K562 (cell line): ENCODE measurements around the gene TCP10L. TPM values are rescaled to one million over a fixed set of nuclear protein-coding genes. Genes with fewer than 3 reads are reported as not detected.

Experiments used
- ATAC-seq: fragments of 200-7000 bp; cut with Tn5 transposase; 3 replicates; pipeline ENCODE4 v1.9.1; 2020; ENCODE audit warnings: moderate library complexity
- BruUV-seq: library from RNA; stranded (reverse); fragments of 400-500 nt; replicated peaks from 2 replicates; lab custom pipeline; 2021; lab: Mats Ljungman, UMichigan
- CTCF ChIA-PET: fragments of 300-600 bp; formaldehyde crosslinking; extraction: SDS; loops from one replicate; lab custom pipeline; 2021; ENCODE audit warnings: low intra/inter-chr PET ratio; lab: Yijun Ruan, JAX
- POLR2A ChIA-PET: fragments of 300-600, 350-650 bp; sonication (Branson Sonifier 250); formaldehyde crosslinking; extraction: SDS; loops from one replicate; lab custom pipeline; 2021; ENCODE audit warnings: antibody characterized with exemption, inconsistent platforms; lab: Yijun Ruan, JAX
- DNase-seq, 4 experiments: peaks; one replicate each; pipeline versions ENCODE4 v3.0.0 to v3.0.0-alpha.2; 2011 to 2018; ENCODE audit warnings: low spot score in 3 of 4, mixed read lengths in 3 of 4; ENCODE audit errors: extremely low read depth in 1 of 4
- FAIRE-seq: peaks from 2 replicates; lab custom pipeline; 2011; peaks lifted over from hg19 to GRCh38; lab: Jason Lieb, UNC
- H2AFZ ChIP-seq: 2 replicates; pipeline ENCODE4 v1.6.0; 2011; ENCODE audit warnings: low read depth, low read length, control low read depth, inconsistent platforms
- H3K27ac ChIP-seq: fragments of 200-600 bp; 3 replicates; pipeline ENCODE4 v1.8.0; 2011; ENCODE audit warnings: low read depth, mild to moderate bottlenecking, control low read depth, inconsistent platforms, low read length, moderate library complexity, mixed read lengths; ENCODE audit errors: extremely low read depth
- H3K27me3 ChIP-seq, 2 experiments: fragments of 300-600 bp in 1 of 2; 2 replicates in 1 of 2; 3 replicates in 1 of 2; pipeline versions ENCODE4 v1.6.0 to v1.8.0; 2011; ENCODE audit warnings: inconsistent platforms in 2 of 2, low read length in 2 of 2, mild to moderate bottlenecking in 1 of 2, mixed read lengths in 1 of 2, moderate library complexity in 1 of 2; ENCODE audit not compliant: control insufficient read depth in 2 of 2, insufficient read depth in 2 of 2
- H3K36me3 ChIP-seq: fragments of 300-600 bp; 3 replicates; pipeline ENCODE4 v1.8.0; 2011; ENCODE audit warnings: mild to moderate bottlenecking, low read length, inconsistent platforms; ENCODE audit not compliant: control insufficient read depth, insufficient read depth
- H3K4me1 ChIP-seq, 2 experiments: fragments of 200-600 bp in 1 of 2; replicated peaks in 1 of 2; 2 replicates in 1 of 2; 3 replicates in 1 of 2; pipeline versions ENCODE4 v1.5.1 to v1.8.0; 2011; ENCODE audit warnings: inconsistent platforms in 2 of 2, low read length in 2 of 2, mild to moderate bottlenecking in 1 of 2, mixed read lengths in 1 of 2, moderate library complexity in 1 of 2; ENCODE audit not compliant: control insufficient read depth in 2 of 2, insufficient read depth in 2 of 2
- H3K4me2 ChIP-seq: 2 replicates; pipeline ENCODE4 v1.6.1; 2011; ENCODE audit warnings: low read length, control low read depth, inconsistent platforms, mixed read lengths; ENCODE audit not compliant: insufficient read depth
- H3K4me3 ChIP-seq: fragments of 200-600 bp; sonication (generic), shearing (Covaris generic); 2 replicates; pipeline ENCODE4 v1.5.1; 2016; ENCODE audit warnings: control low read depth, inconsistent platforms
- H3K79me2 ChIP-seq: fragments of 200-600 bp; 3 replicates; pipeline ENCODE4 v1.8.0; 2011; ENCODE audit warnings: low read length, inconsistent platforms; ENCODE audit not compliant: control insufficient read depth, insufficient read depth
- H3K9ac ChIP-seq, 2 experiments: 2 replicates each; pipeline versions ENCODE4 v1.6.0 to v1.6.1; 2011; ENCODE audit warnings: low read depth in 2 of 2, low read length in 2 of 2, control low read depth in 1 of 2, inconsistent platforms in 1 of 2, mild to moderate bottlenecking in 1 of 2, mixed read lengths in 1 of 2; ENCODE audit not compliant: insufficient read depth in 1 of 2
- H3K9me1 ChIP-seq: one replicate; pipeline ENCODE4 v1.6.0; 2011; ENCODE audit warnings: inconsistent platforms, mild to moderate bottlenecking, low read length, moderate library complexity; ENCODE audit not compliant: control insufficient read depth, insufficient read depth
- H3K9me3 ChIP-seq: replicated peaks from 2 replicates; pipeline ENCODE4 v1.5.1; 2011; ENCODE audit warnings: low read depth, low read length, inconsistent platforms; ENCODE audit not compliant: control insufficient read depth, insufficient read depth
- H4K20me1 ChIP-seq: replicated peaks from 2 replicates; pipeline ENCODE4 v1.6.1; 2011; ENCODE audit warnings: low read length, inconsistent platforms, mixed read lengths; ENCODE audit not compliant: control insufficient read depth, insufficient read depth
- BACH1 ChIP-seq: fragments of 200-800 bp; sonication (Bioruptor generic); IDR thresholded peaks from 2 replicates; pipeline ENCODE4 v1.6.1; 2016; ENCODE audit warnings: missing genetic modification characterization, missing compliant biosample characterization
- CBX2 ChIP-seq: fragments of 200-600 bp; sonication (generic); IDR thresholded peaks from one replicate; pipeline ENCODE4 v1.6.1; 2012; ENCODE audit warnings: mild to moderate bottlenecking, low read length, inconsistent platforms; ENCODE audit not compliant: insufficient read depth, poor library complexity, severe bottlenecking
- CBX3 ChIP-seq, 2 experiments: IDR thresholded peaks; 1 replicate in 1 of 2; 2 replicates in 1 of 2; pipeline ENCODE4 v1.6.1; 2012; ENCODE audit warnings: inconsistent platforms in 2 of 2, low read length in 2 of 2, borderline replicate concordance in 1 of 2, control low read depth in 1 of 2
- CC2D1A ChIP-seq: fragments of 450-650 bp; IDR thresholded peaks from 2 replicates; pipeline ENCODE4 v1.6.1; 2017; ENCODE audit warnings: mild to moderate bottlenecking
- ESRRB ChIP-seq: fragments of 250-450 bp; sonication (Bioruptor Pico); IDR thresholded peaks from 2 replicates; pipeline ENCODE4 v1.5.0; 2020; ENCODE audit warnings: mild to moderate bottlenecking, moderate library complexity, borderline replicate concordance
- NCOA2 ChIP-seq, 2 experiments: fragments of 450-650 bp; IDR thresholded peaks; 2 replicates each; pipeline ENCODE4 v1.6.1; 2018; ENCODE audit warnings: mild to moderate bottlenecking in 2 of 2, moderate library complexity in 1 of 2; ENCODE audit not compliant: partially characterized antibody in 2 of 2
- NR4A1 ChIP-seq, 2 experiments: fragments of 250-450 bp in 1 of 2; fragments of 450-650 bp in 1 of 2; sonication (Bioruptor Pico) in 1 of 2; IDR thresholded peaks; 2 replicates each; pipeline versions ENCODE4 v1.4.0 to v1.6.1; 2016 to 2020; ENCODE audit warnings: mild to moderate bottlenecking in 2 of 2, missing compliant biosample characterization in 1 of 2, missing genetic modification characterization in 1 of 2, moderate library complexity in 1 of 2
- SP1 ChIP-seq: sonication (generic); formaldehyde crosslinking; IDR thresholded peaks from 2 replicates; pipeline ENCODE4 v1.8.1; 2022; ENCODE audit warnings: mild to moderate bottlenecking, missing genetic modification reagents
- SUPT5H ChIP-seq: fragments of 450-650 bp; IDR thresholded peaks from 2 replicates; pipeline ENCODE4 v1.6.1; 2016
- TCFL5 ChIP-seq: fragments of 250-450 bp; sonication (Bioruptor Pico); conservative IDR thresholded peaks from 2 replicates; pipeline ENCODE4 v1.6.1; 2021; ENCODE audit warnings: mild to moderate bottlenecking, moderate library complexity, matching md5 sums
- ZBTB11 ChIP-seq, 3 experiments: fragments of 200-800 bp in 1 of 3; fragments of 250-450 bp in 1 of 3; fragments of 450-650 bp in 1 of 3; sonication (Bioruptor Pico) in 1 of 3; sonication (Bioruptor generic) in 1 of 3; formaldehyde crosslinking in 1 of 3; IDR thresholded peaks; 2 replicates each; pipeline versions ENCODE4 v1.6.1 to v1.8.0; 2016 to 2022; ENCODE audit warnings: mild to moderate bottlenecking in 2 of 3, missing genetic modification characterization in 2 of 3, missing compliant biosample characterization in 1 of 3, moderate library complexity in 1 of 3
- ZNF232 ChIP-seq: sonication (generic); formaldehyde crosslinking; IDR thresholded peaks from 2 replicates; pipeline ENCODE4 v1.8.0; 2022; ENCODE audit warnings: mild to moderate bottlenecking, missing genetic modification reagents
- ZNF644 ChIP-seq: fragments of 200-800 bp; sonication (Bioruptor generic); IDR thresholded peaks from 2 replicates; pipeline ENCODE4 v1.6.1; 2016; ENCODE audit warnings: low read depth, missing genetic modification characterization, missing compliant biosample characterization
- ZNF764 ChIP-seq: fragments of 250-450 bp; sonication (Bioruptor Pico); IDR thresholded peaks from 2 replicates; pipeline ENCODE4 v1.4.0; 2020; ENCODE audit warnings: low read depth, mild to moderate bottlenecking, moderate library complexity
- WGBS: fragments of 100-300 bp; shearing (Covaris generic); methylation state at CpG from one replicate; pipeline ENCODE4 v1.1.6; 2016; ENCODE audit warnings: low coverage, mixed read lengths; ENCODE audit not compliant: insufficient coverage; ENCODE audit errors: missing lambda C conversion rate; 5-methylcytosine and 5-hydroxymethylcytosine counted together
- in situ Hi-C: fragments of 300-500 bp; cut with MboI; formaldehyde crosslinking; loops from 4 replicates; pipeline ENCODE4 v1.15.0; 2018; ENCODE audit warnings: inconsistent platforms, mixed read lengths
- intact Hi-C: fragments of 100-400 bp; cut with micrococcal nuclease; formaldehyde crosslinking; loops from 2 replicates; pipeline ENCODE4 v1.14.2; 2022
- polyA plus RNA-seq, 8 experiments: library from polyadenylated mRNA; depleted of rRNA in 4 of 8; stranded (reverse) in 5 of 8; unstranded in 3 of 8; fragments of >200 nt; fragmentation: Nextera tagmentation in 2 of 8; fragmentation: Illumina TruSeq in 1 of 8; extraction: Ambion mirVana in 2 of 8; extraction: Trizol in 1 of 8; gene quantifications; 2 replicates each; pipeline versions ENCODE4 v1.2.1 to v1.2.3, GENCODE V29; 2011 to 2014; ENCODE audit warnings: inconsistent platforms in 1 of 8, missing spikeins in 1 of 8
- total RNA-seq, 7 experiments: library from RNA; depleted of rRNA in 6 of 7; stranded (reverse); fragments of >200 nt in 6 of 7; fragmentation: Illumina TruSeq in 2 of 7; extraction: Trizol in 2 of 7; gene quantifications; 2 replicates each; pipeline versions ENCODE4 v1.2.1 to v1.2.3, GENCODE V29; 2011 to 2021; ENCODE audit warnings: low replicate concordance in 1 of 7
- TF ChIP-seq, protein P1 (sequence below): fragments of 250-450 bp; sonication (Bioruptor Pico); IDR thresholded peaks from 2 replicates; pipeline ENCODE4 v1.5.0; 2020; ENCODE audit warnings: mild to moderate bottlenecking
- TF ChIP-seq, protein P2 (sequence below): sonication (generic); formaldehyde crosslinking; IDR thresholded peaks from 2 replicates; pipeline ENCODE4 v1.8.1; 2023; ENCODE audit warnings: mild to moderate bottlenecking, missing genetic modification reagents

Gene TCP10L
- total and polyA plus RNA-seq, 9 of the 15 experiments (the other 6 are each of a cell fraction or from before 2014, with no cell fraction given), result 0.34 to 0.91 (median 0.56) TPM; not detected in 2

GRCh38 chr21:32612999-32613337, 27.6 kb upstream of the TCP10L start:
- Histone ChIP-seq H2AFZ (peak overlapping the region; percentile 100), H4K20me1 (no peaks in the 10 kb centered on the region), H3K27ac (peak overlapping the region; percentile 96), H3K27me3 (no peaks in the 10 kb centered on the region), H3K79me2 (peaks cover 32% of the 10 kb centered on the region), H3K36me3 (peaks cover 26% of the 10 kb centered on the region), H3K9me3 (no peaks in the 10 kb centered on the region), H3K9me1 (peaks cover 4% of the 10 kb centered on the region), H3K4me2 (peak overlapping the region; percentile 98), H3K9ac (peak overlapping the region; percentile 93 to 96), H3K4me1 (peaks cover 0 to 21% of the 10 kb centered on the region in 2 experiments; a peak in 4 of 5 replicates), H3K4me3 (peak overlapping the region; percentile 89)
- POLR2A ChIA-PET, result interaction anchor here (1.0 to 3.2 kb wide), 3 partner anchors 11 to 13 kb away, joined by 3 to 13 read pairs (median 7); no protein-coding TSS in a partner anchor
- no peak for DNase-seq
- BruUV-seq, result TSS peak; percentile 97
- under 1% methylated on average over 15 of the region's 15 CpGs for WGBS
- intact Hi-C loops, result loop anchor here (5.0 kb wide), 2 partner anchors 159 to 221 kb away; partner anchors contain the start of genes PAXBP1 and URB1
- in situ Hi-C loops, result no loop called here
- no peak for FAIRE-seq
- ATAC-seq, result peak; percentile 29
- CTCF ChIA-PET, result no interaction called here
- TF ChIP-seq ESRRB (CRISPR knock-in tag), result no peak
- no peak for TF ChIP-seq NCOA2 (IDR thresholded peaks at IDR 0.05; ENCODE audit: partially characterized antibody in 2 of 2)
- TF ChIP-seq ZNF644 (tag), result peak; percentile 60; the same call in 1 of the 2 replicates
- TF ChIP-seq CBX2, result no peak
- TF ChIP-seq, protein P1, sequence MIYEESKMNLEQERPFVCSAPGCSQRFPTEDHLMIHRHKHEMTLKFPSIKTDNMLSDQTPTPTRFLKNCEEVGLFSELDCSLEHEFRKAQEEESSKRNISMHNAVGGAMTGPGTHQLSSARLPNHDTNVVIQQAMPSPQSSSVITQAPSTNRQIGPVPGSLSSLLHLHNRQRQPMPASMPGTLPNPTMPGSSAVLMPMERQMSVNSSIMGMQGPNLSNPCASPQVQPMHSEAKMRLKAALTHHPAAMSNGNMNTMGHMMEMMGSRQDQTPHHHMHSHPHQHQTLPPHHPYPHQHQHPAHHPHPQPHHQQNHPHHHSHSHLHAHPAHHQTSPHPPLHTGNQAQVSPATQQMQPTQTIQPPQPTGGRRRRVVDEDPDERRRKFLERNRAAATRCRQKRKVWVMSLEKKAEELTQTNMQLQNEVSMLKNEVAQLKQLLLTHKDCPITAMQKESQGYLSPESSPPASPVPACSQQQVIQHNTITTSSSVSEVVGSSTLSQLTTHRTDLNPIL (CRISPR knock-in tag), result no peak
- peak in 1 of 3 experiments; percentile 91; a peak in 1 of 6 replicates for TF ChIP-seq ZBTB11 (CRISPR knock-in tag; IDR thresholded peaks at IDR 0.05)
- no peak for TF ChIP-seq ZNF232 (CRISPR knock-in tag)
- TF ChIP-seq, protein P2, sequence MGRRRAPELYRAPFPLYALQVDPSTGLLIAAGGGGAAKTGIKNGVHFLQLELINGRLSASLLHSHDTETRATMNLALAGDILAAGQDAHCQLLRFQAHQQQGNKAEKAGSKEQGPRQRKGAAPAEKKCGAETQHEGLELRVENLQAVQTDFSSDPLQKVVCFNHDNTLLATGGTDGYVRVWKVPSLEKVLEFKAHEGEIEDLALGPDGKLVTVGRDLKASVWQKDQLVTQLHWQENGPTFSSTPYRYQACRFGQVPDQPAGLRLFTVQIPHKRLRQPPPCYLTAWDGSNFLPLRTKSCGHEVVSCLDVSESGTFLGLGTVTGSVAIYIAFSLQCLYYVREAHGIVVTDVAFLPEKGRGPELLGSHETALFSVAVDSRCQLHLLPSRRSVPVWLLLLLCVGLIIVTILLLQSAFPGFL (CRISPR knock-in tag), result no peak
- no peak for TF ChIP-seq NR4A1 (CRISPR knock-in tag; IDR thresholded peaks at IDR 0.05)
- no peak for TF ChIP-seq NR4A1 (tag; IDR thresholded peaks at IDR 0.05)
- TF ChIP-seq CC2D1A, result no peak
- TF ChIP-seq TCFL5 (CRISPR knock-in tag), result no peak
- TF ChIP-seq ZNF764 (CRISPR knock-in tag), result no peak
- no peak for TF ChIP-seq SP1 (CRISPR knock-in tag)
- TF ChIP-seq BACH1 (tag), result no peak
- TF ChIP-seq SUPT5H, result 0 out of 2 replicates have a peak, but pooled peaks have one; percentile 14
- TF ChIP-seq CBX3 (IDR thresholded peaks at IDR 0.05; ENCODE audit: borderline replicate concordance in 1 of 2, low read length in 2 of 2), result no peak
